ENCODE results near the gene TCEAL4. TPM values are rescaled to one million over a fixed set of nuclear protein-coding genes. Genes with fewer than 3 reads are reported as not detected.

The TCEAL4 gene
- polyA plus RNA-seq, 1 donor (not counting 4 experiments of a cell fraction or from before 2014, with no cell fraction given) = 73.1 TPM

GRCh38 chrX:103610282-103610681, 25.0 kb downstream of the TCEAL4 start:
- Histone ChIP-seq H3K4me1 (ENCODE audit: control insufficient read depth, extremely low read depth, insufficient read depth, low read length) (peaks cover 12% of the 10 kb centered on the region), H2AFZ (ENCODE audit: control insufficient read depth, low read length) (no peak overlapping the region), H3K4me3 (ENCODE audit: control insufficient read depth in 2 of 3, extremely low read depth in 1 of 3, insufficient read depth in 2 of 3, low read depth in 1 of 3, low read length in 3 of 3) (no peak overlapping the region), H3K9me3 (ENCODE audit: control insufficient read depth, low read depth, low read length) (no peaks in the 10 kb centered on the region), H3K27me3 (ENCODE audit: control insufficient read depth, extremely low read depth, insufficient read depth, low read length) (peaks cover 3% of the 10 kb centered on the region), H3K27ac (ENCODE audit: control insufficient read depth, insufficient read depth, low read length) (no peak overlapping the region), H3K9ac (ENCODE audit: control insufficient read depth, extremely low read depth, insufficient read depth, low read length) (no peak overlapping the region), H3K79me2 (ENCODE audit: control insufficient read depth, insufficient read depth, low read length) (peaks cover 2% of the 10 kb centered on the region), H4K20me1 (ENCODE audit: control insufficient read depth, extremely low read depth, insufficient read depth, low read length) (no peaks in the 10 kb centered on the region), H3K36me3 (ENCODE audit: control insufficient read depth in 2 of 2, extremely low read depth in 1 of 2, insufficient read depth in 2 of 2, low read length in 2 of 2) (no peaks in the 10 kb centered on the region), H3K9me1 (ENCODE audit: control insufficient read depth, extremely low read depth, insufficient read depth, low read length) (no peaks in the 10 kb centered on the region), H3K4me2 (ENCODE audit: control insufficient read depth, extremely low read depth, insufficient read depth, low read depth, low read length) (no peak overlapping the region)
- DNase-seq (ENCODE audit: low read depth, low spot score) (no peak), FAIRE-seq (no peak)
- dilution Hi-C loops (cut with MboI; ENCODE audit: extremely low pct_ligation_motif_present, low sequenced_read_pairs) = no loop called here
- TF ChIP-seq CTCF (optimal IDR thresholded peaks at IDR 0.05 in 1 of 3, IDR thresholded peaks at IDR 0.05 in 1 of 3, conservative IDR thresholded peaks at IDR 0.05 in 1 of 3; ENCODE audit: extremely low read depth in 1 of 3, insufficient read depth in 2 of 3, low read length in 3 of 3) (no peak), EZH2 (IDR thresholded peaks at IDR 0.05; ENCODE audit: low read length) (no peak)

GRCh38 chrX:103613362-103613890, 28.1 kb downstream of the TCEAL4 start:
- peaks cover 21% of the 10 kb centered on the region for H3K4me1 ChIP-seq (ENCODE audit: control insufficient read depth, extremely low read depth, insufficient read depth, low read length)
- H3K4me2 ChIP-seq (ENCODE audit: control insufficient read depth, extremely low read depth, insufficient read depth, low read depth, low read length) = no peak overlapping the region
- dilution Hi-C loops (cut with MboI; ENCODE audit: extremely low pct_ligation_motif_present, low sequenced_read_pairs) = no loop called here
- no peak overlapping the region for H3K4me3 ChIP-seq (ENCODE audit: control insufficient read depth in 2 of 3, extremely low read depth in 1 of 3, insufficient read depth in 2 of 3, low read depth in 1 of 3, low read length in 3 of 3)
- no peaks in the 10 kb centered on the region for H3K9me1 ChIP-seq (ENCODE audit: control insufficient read depth, extremely low read depth, insufficient read depth, low read length)
- FAIRE-seq (no peak), DNase-seq (ENCODE audit: low read depth, low spot score) (no peak)
- no peaks in the 10 kb centered on the region for H3K79me2 ChIP-seq (ENCODE audit: control insufficient read depth, insufficient read depth, low read length)
- H2AFZ ChIP-seq (ENCODE audit: control insufficient read depth, low read length) = no peak overlapping the region
- no peaks in the 10 kb centered on the region for H3K27me3 ChIP-seq (ENCODE audit: control insufficient read depth, extremely low read depth, insufficient read depth, low read length)
- H3K36me3 ChIP-seq (ENCODE audit: control insufficient read depth in 2 of 2, extremely low read depth in 1 of 2, insufficient read depth in 2 of 2, low read length in 2 of 2) = no peaks in the 10 kb centered on the region
- TF ChIP-seq CTCF (optimal IDR thresholded peaks at IDR 0.05 in 1 of 3, IDR thresholded peaks at IDR 0.05 in 1 of 3, conservative IDR thresholded peaks at IDR 0.05 in 1 of 3; ENCODE audit: extremely low read depth in 1 of 3, insufficient read depth in 2 of 3, low read length in 3 of 3) = no peak
- TF ChIP-seq EZH2 (IDR thresholded peaks at IDR 0.05; ENCODE audit: low read length) = no peak
- H4K20me1 ChIP-seq (ENCODE audit: control insufficient read depth, extremely low read depth, insufficient read depth, low read length) = no peaks in the 10 kb centered on the region
- H3K9ac ChIP-seq (ENCODE audit: control insufficient read depth, extremely low read depth, insufficient read depth, low read length) = no peak overlapping the region
- no peaks in the 10 kb centered on the region for H3K9me3 ChIP-seq (ENCODE audit: control insufficient read depth, low read depth, low read length)
- no peak overlapping the region for H3K27ac ChIP-seq (ENCODE audit: control insufficient read depth, insufficient read depth, low read length)

Measured in keratinocyte (primary cell).